GM10266 (cell line): Measurements from ENCODE around the gene ZNF426.
A peak's percentile ranks its signal among the peaks of the same experiment; 100 is the strongest.
"Not testable (repeated sequence)": the region's sequence is repeated elsewhere in the genome, so short reads cannot be mapped to it uniquely, and the experiment has no call there.

ENCODE experiments used
- DNase-seq: peaks from one replicate; pipeline ENCODE4 v3.0.0; 2012; ENCODE audit errors: extremely low spot score
- TF ChIP-seq, protein P1 (sequence below): IDR thresholded peaks from 2 replicates; pipeline ENCODE4 v1.5.1; 2012; ENCODE audit warnings: mild to moderate bottlenecking, low read depth; ENCODE audit not compliant: control insufficient read depth, insufficient read depth; ENCODE audit errors: missing control alignments

The ZNF426 gene

DNA sequence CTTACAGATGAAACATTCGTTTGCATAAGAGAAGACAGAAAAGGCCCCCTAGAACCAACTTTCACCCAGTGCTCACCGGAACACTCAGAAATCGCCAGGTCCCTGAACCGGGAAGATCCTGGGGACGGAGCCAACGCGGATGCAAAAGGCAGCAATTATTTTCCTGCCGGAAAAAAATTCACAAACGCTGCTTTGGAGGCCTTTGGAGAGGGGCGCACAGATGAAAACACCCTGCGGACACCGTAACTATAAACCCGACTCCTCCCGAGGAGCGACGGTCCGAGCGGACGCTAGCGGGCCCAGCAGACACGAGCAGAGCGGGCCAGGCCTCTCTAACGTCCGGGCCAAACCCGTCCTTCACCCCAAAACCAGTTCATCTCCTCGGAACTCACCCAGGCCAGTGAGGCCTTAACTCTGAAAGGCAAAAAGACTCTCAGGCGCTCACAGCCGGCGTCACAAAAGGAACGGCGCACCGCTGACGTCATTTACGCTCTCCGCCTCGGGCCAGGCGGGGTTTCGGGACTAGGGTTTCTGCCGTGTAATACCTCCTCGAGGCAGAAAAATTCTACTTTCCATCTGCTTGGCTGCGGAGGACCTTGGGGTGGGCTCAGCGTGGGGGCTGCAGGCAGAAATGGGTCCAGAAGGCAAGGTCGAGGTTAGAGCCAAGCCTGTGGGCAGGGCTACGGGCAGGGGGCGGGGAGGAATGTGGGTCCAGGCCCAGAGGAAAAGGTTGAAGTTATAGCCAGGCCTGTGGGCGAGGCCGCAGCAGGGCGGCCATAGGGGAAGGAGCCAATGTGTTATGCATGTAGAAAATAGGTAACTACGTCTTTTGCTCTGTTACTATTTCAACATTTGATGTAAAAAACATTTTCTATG, at the start of gene ZNF426:
TSS of gene ZNF426 (minus strand) at position 463 of the 876 bp plus-strand sequence. CDS start 2,413 bp downstream, outside the sequence.
- TF ChIP-seq, protein P1, sequence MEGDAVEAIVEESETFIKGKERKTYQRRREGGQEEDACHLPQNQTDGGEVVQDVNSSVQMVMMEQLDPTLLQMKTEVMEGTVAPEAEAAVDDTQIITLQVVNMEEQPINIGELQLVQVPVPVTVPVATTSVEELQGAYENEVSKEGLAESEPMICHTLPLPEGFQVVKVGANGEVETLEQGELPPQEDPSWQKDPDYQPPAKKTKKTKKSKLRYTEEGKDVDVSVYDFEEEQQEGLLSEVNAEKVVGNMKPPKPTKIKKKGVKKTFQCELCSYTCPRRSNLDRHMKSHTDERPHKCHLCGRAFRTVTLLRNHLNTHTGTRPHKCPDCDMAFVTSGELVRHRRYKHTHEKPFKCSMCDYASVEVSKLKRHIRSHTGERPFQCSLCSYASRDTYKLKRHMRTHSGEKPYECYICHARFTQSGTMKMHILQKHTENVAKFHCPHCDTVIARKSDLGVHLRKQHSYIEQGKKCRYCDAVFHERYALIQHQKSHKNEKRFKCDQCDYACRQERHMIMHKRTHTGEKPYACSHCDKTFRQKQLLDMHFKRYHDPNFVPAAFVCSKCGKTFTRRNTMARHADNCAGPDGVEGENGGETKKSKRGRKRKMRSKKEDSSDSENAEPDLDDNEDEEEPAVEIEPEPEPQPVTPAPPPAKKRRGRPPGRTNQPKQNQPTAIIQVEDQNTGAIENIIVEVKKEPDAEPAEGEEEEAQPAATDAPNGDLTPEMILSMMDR, result no peak
- peak; percentile 89 for DNase-seq

DNA sequence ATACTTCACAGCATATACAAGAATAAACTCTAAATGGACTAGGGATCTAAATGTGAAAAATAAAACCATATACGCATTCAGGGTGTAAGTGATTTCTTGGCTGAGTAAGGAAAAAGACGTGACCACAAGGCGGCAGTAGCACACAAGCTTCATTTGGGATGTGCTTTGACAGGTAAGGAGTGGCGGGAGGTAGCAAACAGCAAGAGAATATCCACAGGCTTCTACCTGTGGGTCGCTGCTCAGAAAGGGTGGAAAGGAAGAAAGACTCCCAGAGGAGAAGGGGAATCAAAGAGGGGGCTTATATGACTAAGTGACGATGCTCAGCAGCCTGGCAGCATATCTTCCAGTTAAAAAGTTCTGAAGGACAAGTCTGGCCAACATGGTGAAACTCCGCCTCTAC, 48.3 kb upstream of the ZNF426 start:
- TF ChIP-seq, protein P1, result peak; percentile 77
- peak; percentile 36 for DNase-seq

DNA sequence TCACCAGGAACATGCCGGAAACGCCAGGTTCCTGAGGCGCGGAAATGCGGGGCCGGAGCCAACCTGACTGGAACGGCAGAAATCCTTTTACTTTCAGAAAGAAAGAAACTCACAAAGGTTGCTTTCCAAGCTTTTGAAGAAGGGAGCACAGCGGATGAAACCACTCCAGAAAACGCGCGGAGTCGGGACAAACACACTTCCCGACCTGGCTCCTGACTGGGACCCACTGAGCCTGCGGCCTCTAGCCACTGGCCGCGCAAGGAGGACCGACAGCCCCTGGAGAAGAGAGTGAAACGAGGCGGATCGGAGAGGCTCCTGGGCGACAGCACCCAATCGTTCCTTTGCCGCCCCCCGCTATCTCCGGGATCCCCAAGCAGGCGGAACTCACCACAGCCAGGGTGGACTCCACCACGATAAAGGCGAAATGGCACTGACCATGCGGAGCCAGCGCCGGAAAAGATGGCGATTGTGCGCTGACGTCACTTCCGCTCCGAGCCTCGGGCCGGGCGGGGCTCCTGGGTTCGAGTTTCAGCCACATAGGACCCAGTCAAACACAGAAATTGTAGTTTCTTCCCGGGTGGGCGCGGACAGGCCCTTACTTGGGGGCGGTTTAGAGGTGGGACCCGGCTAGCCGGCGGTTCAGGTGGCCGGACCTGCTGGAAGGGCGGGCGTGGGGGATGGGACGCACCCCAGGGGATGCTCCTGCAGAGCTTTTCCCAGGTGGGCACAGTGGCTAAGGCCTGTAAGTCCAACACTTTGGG, 45.8 kb upstream of the ZNF426 start, which contains the start of gene ZNF121:
TSS of gene ZNF121 (minus strand) at position 432 of the 761 bp plus-strand sequence. CDS start 16,407 bp downstream, outside the sequence.
- peak; percentile 75 for DNase-seq
- TF ChIP-seq, protein P1, result no peak

DNA sequence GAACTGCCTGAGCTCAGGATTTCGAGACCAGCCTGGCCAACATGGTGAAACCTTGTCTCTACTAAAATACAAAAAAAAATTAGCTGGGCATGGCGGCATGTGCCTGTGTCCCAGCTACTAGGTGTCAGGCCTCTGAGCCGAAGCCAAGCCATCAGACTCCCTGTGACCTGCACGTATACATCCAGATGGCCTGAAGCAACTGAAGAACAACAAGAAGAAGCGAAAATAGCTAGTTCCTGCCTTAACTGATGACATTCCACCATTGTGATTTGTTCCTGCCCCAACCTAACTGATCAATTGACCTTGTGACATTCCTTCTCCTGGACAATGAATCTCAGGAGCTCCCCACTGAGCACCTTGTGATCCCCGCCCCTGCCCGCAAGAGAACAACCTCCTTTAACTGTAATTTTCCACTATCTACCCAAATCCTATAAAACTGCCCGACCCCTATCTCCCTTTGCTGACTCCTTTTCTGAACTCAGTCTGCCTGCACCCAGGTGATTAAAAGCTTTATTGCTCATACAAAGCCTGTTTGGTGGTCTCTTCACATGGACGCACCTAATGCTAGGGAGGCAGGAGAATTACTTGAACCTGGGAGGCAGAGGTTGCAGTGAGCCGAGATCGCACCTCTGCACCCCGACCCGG, 43.8 kb upstream of the ZNF426 start:
- DNase-seq, result not testable (repeated sequence)

DNA sequence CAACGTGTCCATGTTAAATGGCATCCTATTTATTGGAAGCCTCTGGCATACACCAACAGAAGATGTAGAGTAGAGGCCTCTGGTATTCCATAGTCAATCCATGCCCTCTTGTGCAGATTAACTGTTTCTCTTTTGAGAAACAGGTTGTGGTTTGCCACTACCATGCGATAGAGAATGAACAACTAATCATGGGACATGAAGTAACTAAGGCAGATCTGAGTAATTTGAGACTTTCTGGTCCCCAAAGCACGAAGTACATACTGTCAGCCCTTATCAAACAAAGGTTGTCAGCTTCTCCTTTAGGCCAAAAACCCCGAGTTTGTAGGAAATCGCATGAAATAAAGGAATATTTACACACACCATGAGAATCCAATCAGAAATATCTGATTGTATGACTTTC, 42.3 kb upstream of the ZNF426 start:
- no peak for DNase-seq
- TF ChIP-seq, protein P1, result no peak

DNA sequence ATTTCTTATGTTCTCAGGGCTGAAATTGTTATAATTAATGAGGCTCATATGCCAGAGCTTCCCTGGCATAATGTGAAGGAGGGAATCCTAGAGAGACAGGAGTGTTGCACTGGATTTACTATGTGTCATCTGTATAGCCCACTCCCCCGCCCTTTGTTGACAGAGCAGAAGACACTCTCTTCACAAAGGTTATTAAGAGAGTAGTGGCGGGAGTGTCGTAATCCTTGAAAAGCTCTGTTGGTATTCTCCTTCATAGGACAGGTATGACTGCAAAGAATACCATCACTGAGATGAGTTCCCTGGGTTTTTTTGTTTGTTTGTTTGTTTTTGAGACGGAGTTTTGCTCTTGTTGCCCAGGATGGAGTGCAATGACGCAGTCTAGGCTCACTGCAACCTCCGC, 31.8 kb upstream of the ZNF426 start:
- TF ChIP-seq, protein P1, result no peak
- no peak for DNase-seq

DNA sequence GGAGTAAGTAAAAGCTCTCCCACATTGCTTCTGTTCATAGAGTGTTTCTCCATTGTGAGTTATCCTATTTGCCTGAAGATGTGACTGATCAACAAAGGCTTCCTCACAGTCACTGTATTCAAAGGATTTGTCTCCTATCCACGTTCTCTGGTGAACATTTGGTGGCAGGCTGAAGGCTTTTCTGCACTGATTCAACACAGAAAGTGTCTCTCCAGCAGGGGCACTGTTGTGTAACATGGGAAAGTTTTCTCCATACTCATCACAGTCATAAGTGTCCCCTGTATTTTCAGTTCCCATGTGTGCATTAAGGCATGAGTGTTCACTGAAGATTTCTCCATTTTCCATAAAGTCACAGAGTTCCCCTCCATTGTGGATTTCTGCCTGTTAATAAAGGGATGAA, 28.3 kb upstream of the ZNF426 start:
- DNase-seq, result no peak
- TF ChIP-seq, protein P1, result no peak
